GM12878 (cell line): ENCODE measurements around the gene TRMT1. TPM values are rescaled to one million over a fixed set of nuclear protein-coding genes. Genes with fewer than 3 reads are reported as not detected.

Experiments
- ATAC-seq: fragments of 200-7000 bp; cut with Tn5 transposase; 3 replicates; pipeline ENCODE4 v1.9.1; 2020; ENCODE audit warnings: mild to moderate bottlenecking, moderate library complexity
- BruUV-seq: library from RNA; stranded (reverse); fragments of 400-500 nt; replicated peaks from 2 replicates; lab custom pipeline; 2021; lab: Mats Ljungman, UMichigan
- CTCF ChIA-PET: fragments of 300-600 bp; sonication (Branson Sonifier 250); formaldehyde crosslinking; extraction: SDS; loops from one replicate; lab custom pipeline; 2021; ENCODE audit warnings: inconsistent platforms; lab: Yijun Ruan, JAX
- POLR2A ChIA-PET: fragments of 350-600 bp; formaldehyde crosslinking; extraction: SDS; loops from one replicate; lab custom pipeline; 2021; ENCODE audit warnings: inconsistent platforms; lab: Charles Lee
- RAD21 ChIA-PET: fragments of 300-600 bp; sonication (Branson Sonifier 250); formaldehyde crosslinking; loops from one replicate; lab custom pipeline; 2023; ENCODE audit warnings: antibody characterized with exemption; ENCODE audit not compliant: unreplicated experiment; lab: Charles Lee
- SMC1A ChIA-PET: fragments of 300-600 bp; sonication (Branson Sonifier 250); formaldehyde crosslinking; loops from one replicate; lab custom pipeline; 2023; ENCODE audit not compliant: unreplicated experiment, uncharacterized antibody; lab: Charles Lee
- DNase-seq: peaks from one replicate; pipeline ENCODE4 v3.0.0-alpha.2; 2011; ENCODE audit warnings: low read depth, low spot score
- FAIRE-seq: peaks from 3 replicates; lab custom pipeline; 2011; peaks lifted over from hg19 to GRCh38; lab: Jason Lieb, UNC
- H2AFZ ChIP-seq: 2 replicates; pipeline ENCODE4 v1.6.0; 2011; ENCODE audit warnings: low read depth, low read length, control low read depth; ENCODE audit not compliant: control insufficient read depth
- H3K27ac ChIP-seq: 2 replicates; pipeline ENCODE4 v1.5.1; 2011; ENCODE audit warnings: control low read depth; ENCODE audit not compliant: control insufficient read depth, insufficient read depth
- H3K27me3 ChIP-seq, 2 experiments: replicated peaks in 1 of 2; 2 replicates each; pipeline versions ENCODE4 v1.6.0 to v1.6.1; 2011; ENCODE audit warnings: low read length in 1 of 2; ENCODE audit not compliant: control insufficient read depth in 2 of 2, insufficient read depth in 2 of 2
- H3K36me3 ChIP-seq, 2 experiments: 2 replicates each; pipeline ENCODE4 v1.5.1; 2011; ENCODE audit warnings: low read length in 1 of 2; ENCODE audit not compliant: control insufficient read depth in 2 of 2, insufficient read depth in 2 of 2
- H3K4me1 ChIP-seq: 2 replicates; pipeline ENCODE4 v1.6.1; 2011; ENCODE audit warnings: mild to moderate bottlenecking, low read length, moderate library complexity, mixed read lengths; ENCODE audit not compliant: control insufficient read depth, insufficient read depth
- H3K4me2 ChIP-seq: 2 replicates; pipeline ENCODE4 v1.6.0; 2011; ENCODE audit warnings: control low read depth; ENCODE audit not compliant: control insufficient read depth, insufficient read depth
- H3K4me3 ChIP-seq: fragments of 200-600 bp; sonication (generic); 2 replicates; pipeline ENCODE4 v1.5.1; 2016
- H3K79me2 ChIP-seq: 2 replicates; pipeline ENCODE4 v1.6.0; 2011; ENCODE audit warnings: low read length; ENCODE audit not compliant: control insufficient read depth, insufficient read depth
- H3K9ac ChIP-seq: 2 replicates; pipeline ENCODE4 v1.8.0; 2011; ENCODE audit warnings: low read length, control low read depth, mixed read lengths; ENCODE audit not compliant: control insufficient read depth, insufficient read depth
- H3K9me3 ChIP-seq: replicated peaks from 3 replicates; pipeline ENCODE4 v1.5.1; 2011; ENCODE audit warnings: mild to moderate bottlenecking, low read length; ENCODE audit not compliant: control insufficient read depth, insufficient read depth
- H4K20me1 ChIP-seq: 2 replicates; pipeline ENCODE4 v1.6.0; 2011; ENCODE audit not compliant: control insufficient read depth, insufficient read depth
- ATF7 ChIP-seq: fragments of 450-650 bp; IDR thresholded peaks from 2 replicates; pipeline ENCODE4 v1.6.1; 2016; ENCODE audit warnings: low read depth, mild to moderate bottlenecking
- CBFB ChIP-seq: IDR thresholded peaks from 2 replicates; pipeline ENCODE4 v1.6.1; 2016; ENCODE audit warnings: antibody characterized with exemption, low read depth
- CBX3 ChIP-seq: fragments of 200-600 bp; sonication (generic); IDR thresholded peaks from 2 replicates; pipeline ENCODE4 v1.6.1; 2016; ENCODE audit warnings: low read depth, borderline replicate concordance
- CHD1 ChIP-seq: IDR thresholded peaks from 2 replicates; pipeline ENCODE4 v1.6.1; 2012; ENCODE audit warnings: low read depth, low read length, improper control_type of control experiment
- CHD4 ChIP-seq: fragments of 200-600 bp; sonication (generic); IDR thresholded peaks from 2 replicates; pipeline ENCODE4 v1.6.1; 2016; ENCODE audit warnings: mild to moderate bottlenecking
- CTCF ChIP-seq, 3 experiments: IDR thresholded peaks in 2 of 3; conservative IDR thresholded peaks in 1 of 3; 2 replicates each; pipeline ENCODE4 v1.5.1; 2011; ENCODE audit warnings: low read depth in 3 of 3, low read length in 3 of 3, mild to moderate bottlenecking in 3 of 3, control low read depth in 2 of 3, moderate library complexity in 2 of 3, inconsistent platforms in 1 of 3, mixed read lengths in 1 of 3; ENCODE audit not compliant: control insufficient read depth in 2 of 3, insufficient read depth in 1 of 3; ENCODE audit errors: extremely low read depth in 1 of 3
- E2F4 ChIP-seq: IDR thresholded peaks from 2 replicates; pipeline ENCODE4 v1.6.1; 2012; ENCODE audit warnings: low read depth, low read length, improper control_type of control experiment
- EP300 ChIP-seq, 2 experiments: fragments of 150-350 bp in 1 of 2; IDR thresholded peaks; 2 replicates each; pipeline ENCODE4 v1.6.1; 2011 to 2012; ENCODE audit warnings: low read depth in 2 of 2, low read length in 2 of 2, borderline replicate concordance in 1 of 2, improper control_type of control experiment in 1 of 2, inconsistent platforms in 1 of 2; ENCODE audit not compliant: control insufficient read depth in 1 of 2
- HCFC1 ChIP-seq: fragments of 150-350 bp; IDR thresholded peaks from 2 replicates; pipeline ENCODE4 v1.6.1; 2014; ENCODE audit warnings: low read length
- KAT2A ChIP-seq: conservative IDR thresholded peaks from 2 replicates; pipeline ENCODE4 v1.6.1; 2011; ENCODE audit warnings: low read depth, low read length; ENCODE audit not compliant: control insufficient read depth
- MLLT1 ChIP-seq: fragments of 450-650 bp; IDR thresholded peaks from 2 replicates; pipeline ENCODE4 v1.6.1; 2016; ENCODE audit warnings: mild to moderate bottlenecking
- MXI1 ChIP-seq: fragments of 150-350 bp; IDR thresholded peaks from 2 replicates; pipeline ENCODE4 v1.6.1; 2011; ENCODE audit warnings: low read depth, mild to moderate bottlenecking, inconsistent platforms, low read length, improper control_type of control experiment
- NR2C2 ChIP-seq: IDR thresholded peaks from 2 replicates; pipeline ENCODE4 v1.6.1; 2011; ENCODE audit warnings: borderline replicate concordance, low read depth; ENCODE audit not compliant: control insufficient read depth, insufficient read length
- RELB ChIP-seq: fragments of 450-650 bp; IDR thresholded peaks from 2 replicates; pipeline ENCODE4 v1.6.1; 2017; ENCODE audit warnings: low read depth, mild to moderate bottlenecking, moderate library complexity
- WGBS: methylation state at CpG from one replicate; pipeline ENCODE4 v1.1.6; 2016; ENCODE audit warnings: low lambda C conversion rate; ENCODE audit not compliant: insufficient replicate concordance, insufficient coverage; ENCODE audit errors: missing lambda C conversion rate; 5-methylcytosine and 5-hydroxymethylcytosine counted together
- in situ Hi-C: fragments of 300-500 bp; cut with MboI; formaldehyde crosslinking; loops from 9 replicates; pipeline ENCODE4 v1.14.3; 2018; ENCODE audit warnings: mixed read lengths
- intact Hi-C: fragments of 100-400 bp; cut with micrococcal nuclease; formaldehyde crosslinking; loops from one replicate; pipeline ENCODE4 v1.14.2; 2022; ENCODE audit not compliant: unreplicated experiment
- polyA plus RNA-seq, 11 experiments: library from polyadenylated mRNA; depleted of rRNA in 4 of 11; unstranded in 6 of 11; stranded (reverse) in 5 of 11; fragments of >200 nt; fragmentation: Nextera tagmentation in 4 of 11; fragmentation: Illumina TruSeq in 1 of 11; extraction: Ambion mirVana in 4 of 11; extraction: Trizol in 1 of 11; gene quantifications; 1 replicate in 1 of 11; 2 replicates in 10 of 11; pipeline versions ENCODE4 v1.2.1 to v1.2.3, GENCODE V29; 2011 to 2016; ENCODE audit warnings: inconsistent platforms in 2 of 11, missing spikeins in 2 of 11, low read depth in 1 of 11
- total RNA-seq, 4 experiments: library from RNA; depleted of rRNA in 3 of 4; stranded (reverse); fragments of >200 nt in 3 of 4; fragmentation: Illumina TruSeq in 1 of 4; extraction: Trizol in 1 of 4; gene quantifications; 2 replicates each; pipeline versions ENCODE4 v1.2.1 to v1.2.3, GENCODE V29; 2013 to 2021

Gene TRMT1
- total and polyA plus RNA-seq, 10 of the 15 experiments (the other 5 are each of a cell fraction or from before 2014, with no cell fraction given) = 3.4 to 68.8 (median 34.8) TPM

- TF ChIP-seq CHD4 = no peak
- no peak for TF ChIP-seq MLLT1
- TF ChIP-seq CBFB = no peak
- TF ChIP-seq RELB = no peak
- TF ChIP-seq EP300 (IDR thresholded peaks at IDR 0.05; ENCODE audit: borderline replicate concordance in 1 of 2, control insufficient read depth in 1 of 2, low read depth in 2 of 2, low read length in 2 of 2) = no peak
- TF ChIP-seq HCFC1 = no peak
- TF ChIP-seq NR2C2 = no peak
- TF ChIP-seq MXI1 = no peak
- TF ChIP-seq CHD1 = no peak
- TF ChIP-seq KAT2A = no peak
- TF ChIP-seq CTCF (IDR thresholded peaks at IDR 0.05 in 2 of 3, conservative IDR thresholded peaks at IDR 0.05 in 1 of 3; ENCODE audit: control insufficient read depth in 2 of 3, extremely low read depth in 1 of 3, insufficient read depth in 1 of 3, low read depth in 3 of 3, low read length in 3 of 3) = no peak
- TF ChIP-seq CBX3 = no peak
- no peak for TF ChIP-seq E2F4
- no peak for TF ChIP-seq ATF7
- DNase-seq (no peak), FAIRE-seq (no peak), ATAC-seq (no peak)
- in situ Hi-C loops = no loop called here
- 42% methylated on average over 9 of the region's 9 CpGs for WGBS
- Histone ChIP-seq H3K4me2 (no peak overlapping the region), H3K9me3 (no peaks in the 10 kb centered on the region), H4K20me1 (no peaks in the 10 kb centered on the region), H3K27me3 (peaks cover 0 to 1% of the 10 kb centered on the region in 2 experiments), H3K27ac (no peak overlapping the region), H3K4me1 (no peaks in the 10 kb centered on the region), H3K36me3 (no peaks in the 10 kb centered on the region), H2AFZ (no peak overlapping the region), H3K79me2 (no peaks in the 10 kb centered on the region), H3K9ac (no peak overlapping the region), H3K4me3 (no peak overlapping the region)
- ChIA-PET CTCF (interaction anchor here (1.2 kb wide), 1 partner anchor 22 kb away, joined by 5 read pairs; no protein-coding TSS in a partner anchor), POLR2A (no interaction called here), RAD21 (no interaction called here), SMC1A (no interaction called here)
- BruUV-seq = no TSS peak
- intact Hi-C loops = no loop called here
Measured at GRCh38 chr19:13072188-13072908, 44.2 kb downstream of the TRMT1 start.
